Sigmoid colon (tissue), 4 donors: ENCODE measurements around the gene ALDOB.

ENCODE experiments used
- CTCF ChIP-seq, 4 experiments: fragments of 450-650 bp in 3 of 4; fragments of 200-600 bp in 1 of 4; IDR thresholded peaks; one replicate each; pipeline ENCODE4 v1.5.1; 2016 to 2019; ENCODE audit warnings: antibody characterized with exemption in 4 of 4, mild to moderate bottlenecking in 3 of 4, moderate library complexity in 2 of 4
- EP300 ChIP-seq, 4 donors: sonication (generic); formaldehyde crosslinking; IDR thresholded peaks; one replicate each; pipeline ENCODE4 v1.6.1; 2017; ENCODE audit warnings: antibody characterized with exemption in 4 of 4
- POLR2A ChIP-seq, 2 donors: fragments of 450-650 bp; IDR thresholded peaks; one replicate each; pipeline ENCODE4 v1.6.1; 2016; ENCODE audit warnings: antibody characterized with exemption in 2 of 2, mild to moderate bottlenecking in 2 of 2, moderate library complexity in 2 of 2
- POLR2AphosphoS5 ChIP-seq, 4 donors: sonication (generic); formaldehyde crosslinking; IDR thresholded peaks; one replicate each; pipeline ENCODE4 v1.6.1; 2017; ENCODE audit warnings: antibody characterized with exemption in 4 of 4

DNA sequence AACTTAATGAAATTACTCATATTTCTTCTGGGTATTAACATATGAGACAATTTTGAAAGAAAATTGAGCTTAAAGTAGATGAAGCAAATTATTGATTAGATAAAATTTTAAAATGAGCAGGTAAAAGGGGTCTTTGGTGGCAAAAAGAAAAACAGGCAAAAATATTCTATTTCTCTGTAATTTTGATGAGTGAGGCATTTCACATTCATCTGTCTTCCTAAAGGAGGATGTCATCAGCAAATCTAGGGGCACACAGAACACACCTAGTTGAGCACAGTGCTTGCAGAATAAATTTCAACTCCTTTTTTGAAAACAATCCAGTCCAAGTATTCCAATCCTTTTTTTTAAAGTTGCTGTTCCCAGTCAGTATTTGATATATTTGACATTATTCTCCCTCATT lies 20.7 kb downstream of the ALDOB start:
- TF ChIP-seq CTCF (IDR thresholded peaks at IDR 0.05) (no peak), POLR2AphosphoS5 (IDR thresholded peaks at IDR 0.05) (no peak), POLR2A (IDR thresholded peaks at IDR 0.05) (no peak), EP300 (IDR thresholded peaks at IDR 0.05) (no peak)
